ENCODE results near the gene RUNX2.

- TF ChIP-seq, protein P1, sequence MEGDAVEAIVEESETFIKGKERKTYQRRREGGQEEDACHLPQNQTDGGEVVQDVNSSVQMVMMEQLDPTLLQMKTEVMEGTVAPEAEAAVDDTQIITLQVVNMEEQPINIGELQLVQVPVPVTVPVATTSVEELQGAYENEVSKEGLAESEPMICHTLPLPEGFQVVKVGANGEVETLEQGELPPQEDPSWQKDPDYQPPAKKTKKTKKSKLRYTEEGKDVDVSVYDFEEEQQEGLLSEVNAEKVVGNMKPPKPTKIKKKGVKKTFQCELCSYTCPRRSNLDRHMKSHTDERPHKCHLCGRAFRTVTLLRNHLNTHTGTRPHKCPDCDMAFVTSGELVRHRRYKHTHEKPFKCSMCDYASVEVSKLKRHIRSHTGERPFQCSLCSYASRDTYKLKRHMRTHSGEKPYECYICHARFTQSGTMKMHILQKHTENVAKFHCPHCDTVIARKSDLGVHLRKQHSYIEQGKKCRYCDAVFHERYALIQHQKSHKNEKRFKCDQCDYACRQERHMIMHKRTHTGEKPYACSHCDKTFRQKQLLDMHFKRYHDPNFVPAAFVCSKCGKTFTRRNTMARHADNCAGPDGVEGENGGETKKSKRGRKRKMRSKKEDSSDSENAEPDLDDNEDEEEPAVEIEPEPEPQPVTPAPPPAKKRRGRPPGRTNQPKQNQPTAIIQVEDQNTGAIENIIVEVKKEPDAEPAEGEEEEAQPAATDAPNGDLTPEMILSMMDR (IDR thresholded peaks at IDR 0.05; ENCODE audit: low read length), result no peak
- TF ChIP-seq EZH2 (IDR thresholded peaks at IDR 0.05; ENCODE audit: borderline replicate concordance, low read length), result no peak
These were observed 92.2 kb downstream of the RUNX2 start for GRCh38 chr6:45420083-45420908.

All from OCI-LY1 (cell line).